ENCODE measurements around the gene CCDC187. TPM values are rescaled to one million over a fixed set of nuclear protein-coding genes. Genes with fewer than 3 reads are reported as not detected.

CCDC187 gene
- total and polyA plus RNA-seq, 2 donors = 0.23 to 0.24 TPM

DNA sequence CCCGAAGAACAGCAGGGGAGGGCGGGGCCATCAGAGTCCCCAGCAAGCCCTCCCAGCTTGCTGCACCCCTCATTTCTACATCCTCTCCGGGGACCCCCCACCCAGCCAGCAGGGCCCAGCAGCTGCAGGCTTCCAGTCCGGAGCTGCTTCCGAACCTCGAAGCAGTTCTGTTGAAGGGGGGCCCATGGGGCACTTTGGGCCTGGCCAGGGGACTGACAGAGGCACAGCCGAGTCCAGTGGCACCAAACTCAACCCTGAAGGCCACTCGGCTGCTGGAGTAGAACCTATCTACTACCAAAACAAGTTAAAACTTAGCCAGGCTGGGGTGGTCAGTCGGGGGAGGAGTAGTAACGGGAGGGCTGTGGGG is 8.1 kb upstream of the CCDC187 start:
- Histone ChIP-seq H3K4me1 (ENCODE audit: control insufficient read depth in 2 of 2, insufficient read depth in 2 of 2, low read length in 2 of 2) (peaks cover 7 to 37% of the 10 kb centered on the region in 2 donors), H3K9me3 (ENCODE audit: control insufficient read depth in 2 of 2, insufficient read depth in 1 of 2, low read length in 1 of 2) (peaks cover 0 to 35% of the 10 kb centered on the region in 2 donors), H3K4me3 (ENCODE audit: low read length in 2 of 2) (no peak overlapping the region), H3K36me3 (ENCODE audit: control insufficient read depth in 2 of 2, insufficient read depth in 2 of 2, low read length in 1 of 2) (no peaks in the 10 kb centered on the region), H3K27me3 (ENCODE audit: control insufficient read depth in 2 of 2, insufficient read depth in 1 of 2, low read length in 1 of 2) (peaks cover 0 to under 1% of the 10 kb centered on the region in 2 donors), H3K27ac (ENCODE audit: low read depth in 1 of 2, low read length in 1 of 2) (no peak overlapping the region)
- 80% methylated on average over 10 of the region's 10 CpGs for WGBS
- no peak for DNase-seq (ENCODE audit: low read depth in 6 of 9, low spot score in 9 of 9)

DNA sequence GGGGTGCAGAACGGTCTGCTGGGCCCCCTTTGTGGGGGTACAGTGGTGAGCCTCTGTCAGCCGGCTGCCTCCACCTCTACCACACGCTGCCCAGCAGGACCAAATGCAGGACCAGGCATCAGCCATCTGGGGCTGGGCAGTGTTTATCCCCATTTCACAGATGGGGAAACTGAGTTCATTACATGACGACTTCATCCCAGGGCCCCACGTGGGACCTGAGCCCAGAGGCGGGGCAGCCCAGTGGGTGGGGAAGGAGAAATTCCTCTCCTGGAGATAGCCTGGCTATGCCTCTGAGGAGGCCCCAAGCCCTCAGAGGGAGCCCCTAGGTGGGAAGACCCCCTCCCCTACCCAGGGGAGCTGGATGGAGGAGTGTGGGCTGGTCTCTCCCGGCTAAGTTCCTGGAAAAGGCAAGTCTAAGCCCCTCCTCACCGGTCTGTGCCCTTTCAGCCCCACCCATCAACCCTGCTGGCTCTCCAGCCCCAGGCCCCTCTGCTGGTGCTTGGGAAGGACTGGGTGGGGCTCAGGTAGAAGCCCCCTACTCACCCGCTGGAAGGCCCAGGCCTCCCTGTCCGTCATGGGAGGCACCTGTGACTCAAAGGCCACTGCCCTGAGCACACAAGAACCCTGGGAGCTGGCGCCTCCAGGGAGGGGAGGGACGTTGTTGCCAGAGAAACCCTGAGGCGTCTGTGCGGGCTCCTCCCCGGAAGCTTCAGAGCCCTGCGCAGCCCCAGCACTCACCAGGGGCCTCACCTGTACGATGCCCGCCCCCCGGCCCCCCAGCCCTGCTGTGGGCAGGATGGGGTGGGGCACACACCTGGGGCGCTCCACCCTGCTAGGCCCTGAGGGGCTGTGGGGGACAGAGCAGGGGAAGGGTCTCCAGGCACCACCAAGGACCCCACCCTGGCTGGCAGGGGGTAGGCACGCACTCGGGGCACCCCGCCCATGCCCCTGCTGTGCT is 7.4 kb upstream of the CCDC187 start:
- H3K9me3 ChIP-seq (ENCODE audit: control insufficient read depth in 2 of 2, insufficient read depth in 1 of 2, low read length in 1 of 2) = peaks cover 0 to 29% of the 10 kb centered on the region in 2 donors
- no peak overlapping the region for H3K27ac ChIP-seq (ENCODE audit: low read depth in 1 of 2, low read length in 1 of 2)
- H3K36me3 ChIP-seq (ENCODE audit: control insufficient read depth in 2 of 2, insufficient read depth in 2 of 2, low read length in 1 of 2) = no peaks in the 10 kb centered on the region
- no peak overlapping the region for H3K4me3 ChIP-seq (ENCODE audit: low read length in 2 of 2)
- 63% methylated on average over 23 of the region's 23 CpGs for WGBS
- DNase-seq (ENCODE audit: low read depth in 6 of 9, low spot score in 9 of 9) = peak in 3 of 9 donors; percentile 43 to 67 (median 54)
- peaks cover 0 to 8% of the 10 kb centered on the region in 2 donors for H3K27me3 ChIP-seq (ENCODE audit: control insufficient read depth in 2 of 2, insufficient read depth in 1 of 2, low read length in 1 of 2)
- peaks cover 7 to 37% of the 10 kb centered on the region in 2 donors for H3K4me1 ChIP-seq (ENCODE audit: control insufficient read depth in 2 of 2, insufficient read depth in 2 of 2, low read length in 2 of 2)

DNA sequence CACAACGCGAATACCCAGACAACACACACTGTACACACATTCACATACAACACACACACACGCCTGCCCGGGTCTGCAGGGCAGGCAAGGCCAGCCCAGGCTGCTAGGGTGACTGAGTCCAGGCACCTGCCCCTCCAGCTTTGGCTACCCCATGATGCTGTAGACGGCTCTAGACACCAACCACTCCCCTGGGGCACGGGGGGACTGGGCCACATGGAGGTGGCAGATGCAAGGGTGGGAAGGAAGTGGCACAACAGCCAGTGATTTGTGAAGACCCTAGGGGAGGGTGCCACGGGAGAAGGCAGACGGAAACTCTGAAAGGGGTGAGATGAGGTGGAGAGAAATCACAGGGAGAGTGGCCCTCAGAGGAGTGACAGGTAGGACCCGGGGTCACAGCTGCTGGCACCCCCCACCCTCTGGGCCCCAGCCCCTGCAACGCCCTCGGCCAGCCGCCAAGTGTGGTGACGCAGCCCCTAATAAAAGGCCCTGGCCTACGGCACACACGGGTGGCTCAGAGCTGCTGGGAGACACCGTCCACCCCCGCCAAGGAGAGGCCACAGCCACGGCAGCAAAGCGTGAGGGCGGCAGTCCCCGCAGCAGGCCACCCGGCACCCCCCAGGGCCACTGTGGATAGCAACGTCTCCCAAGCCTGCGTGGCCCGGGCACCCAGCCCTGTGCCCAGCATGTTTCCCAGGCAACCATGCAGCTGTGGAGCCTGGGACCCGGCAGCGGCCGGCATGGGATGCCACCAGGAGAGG is 6.6 kb upstream of the CCDC187 start:
- Histone ChIP-seq H3K4me3 (ENCODE audit: low read length in 2 of 2) (no peak overlapping the region), H3K9me3 (ENCODE audit: control insufficient read depth in 2 of 2, insufficient read depth in 1 of 2, low read length in 1 of 2) (peaks cover 0 to 21% of the 10 kb centered on the region in 2 donors), H3K36me3 (ENCODE audit: control insufficient read depth in 2 of 2, insufficient read depth in 2 of 2, low read length in 1 of 2) (no peaks in the 10 kb centered on the region), H3K4me1 (ENCODE audit: control insufficient read depth in 2 of 2, insufficient read depth in 2 of 2, low read length in 2 of 2) (peaks cover 7 to 41% of the 10 kb centered on the region in 2 donors), H3K27me3 (ENCODE audit: control insufficient read depth in 2 of 2, insufficient read depth in 1 of 2, low read length in 1 of 2) (peaks cover 0 to 14% of the 10 kb centered on the region in 2 donors), H3K27ac (ENCODE audit: low read depth in 1 of 2, low read length in 1 of 2) (no peak overlapping the region)
- DNase-seq (ENCODE audit: low read depth in 6 of 9, low spot score in 9 of 9) = no peak
- WGBS = 50% methylated on average over 28 of the region's 28 CpGs

DNA sequence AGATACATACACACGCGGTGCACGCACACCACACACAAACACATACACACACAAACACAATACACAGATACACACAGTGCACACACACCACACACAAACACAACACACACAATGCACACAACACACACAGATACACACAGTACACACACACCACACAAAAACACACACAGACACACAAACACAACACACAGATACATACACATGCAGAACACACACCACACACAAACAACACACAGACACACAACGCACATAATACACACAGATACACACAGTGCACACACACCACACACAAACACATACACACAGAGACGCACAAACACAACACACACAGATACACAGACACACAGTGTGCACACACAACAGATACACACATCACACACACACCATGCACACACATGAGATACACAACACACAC is 5.9 kb upstream of the CCDC187 start:
- H3K4me3 ChIP-seq (ENCODE audit: low read length in 2 of 2) = no peak overlapping the region
- H3K27me3 ChIP-seq (ENCODE audit: control insufficient read depth in 2 of 2, insufficient read depth in 1 of 2, low read length in 1 of 2) = peaks cover 0 to 14% of the 10 kb centered on the region in 2 donors
- H3K9me3 ChIP-seq (ENCODE audit: control insufficient read depth in 2 of 2, insufficient read depth in 1 of 2, low read length in 1 of 2) = peaks cover 0 to 14% of the 10 kb centered on the region in 2 donors
- no peak for DNase-seq (ENCODE audit: low read depth in 6 of 9, low spot score in 9 of 9)
- H3K27ac ChIP-seq (ENCODE audit: low read depth in 1 of 2, low read length in 1 of 2) = no peak overlapping the region
- peaks cover 7 to 41% of the 10 kb centered on the region in 2 donors for H3K4me1 ChIP-seq (ENCODE audit: control insufficient read depth in 2 of 2, insufficient read depth in 2 of 2, low read length in 2 of 2)
- WGBS = 96% methylated on average over 5 of the region's 5 CpGs
- H3K36me3 ChIP-seq (ENCODE audit: control insufficient read depth in 2 of 2, insufficient read depth in 2 of 2, low read length in 1 of 2) = no peaks in the 10 kb centered on the region

DNA sequence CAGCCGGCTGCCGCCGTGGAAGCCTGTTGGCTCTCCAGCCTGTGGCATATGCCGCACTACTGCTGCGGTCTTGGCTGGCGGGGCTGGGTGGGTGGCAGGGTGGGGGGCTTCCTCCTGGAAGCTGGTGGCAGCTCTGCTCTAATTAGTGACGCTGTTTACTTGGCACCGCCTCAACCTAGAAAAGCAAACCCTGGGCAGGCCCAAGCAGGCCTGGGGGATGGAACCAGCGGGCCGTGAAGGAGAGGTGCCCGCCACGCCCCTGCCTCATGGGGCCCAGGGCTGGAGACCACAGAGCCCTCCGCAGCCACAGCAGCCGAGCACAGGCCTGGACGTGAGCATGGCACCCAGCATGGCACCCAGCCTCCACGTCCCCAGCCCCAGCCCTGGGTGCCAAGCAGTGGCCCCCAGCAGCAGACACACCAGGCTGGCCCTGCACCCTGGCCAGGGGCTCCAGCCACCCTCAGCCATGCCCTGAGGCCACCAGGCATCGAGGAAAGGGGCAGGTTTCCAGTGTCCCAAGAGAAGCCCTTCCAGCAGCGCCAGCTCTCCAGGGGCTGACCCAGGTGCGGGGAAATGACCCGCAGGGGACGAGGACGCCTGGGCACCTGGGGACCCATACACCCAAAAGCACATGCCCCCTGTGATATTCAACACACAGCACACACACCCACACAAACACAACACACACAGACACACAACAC is 5.4 kb upstream of the CCDC187 start:
- peaks cover 7 to 41% of the 10 kb centered on the region in 2 donors for H3K4me1 ChIP-seq (ENCODE audit: control insufficient read depth in 2 of 2, insufficient read depth in 2 of 2, low read length in 2 of 2)
- no peak for DNase-seq (ENCODE audit: low read depth in 6 of 9, low spot score in 9 of 9)
- no peaks in the 10 kb centered on the region for H3K36me3 ChIP-seq (ENCODE audit: control insufficient read depth in 2 of 2, insufficient read depth in 2 of 2, low read length in 1 of 2)
- H3K27ac ChIP-seq (ENCODE audit: low read depth in 1 of 2, low read length in 1 of 2) = no peak overlapping the region
- H3K4me3 ChIP-seq (ENCODE audit: low read length in 2 of 2) = no peak overlapping the region
- H3K27me3 ChIP-seq (ENCODE audit: control insufficient read depth in 2 of 2, insufficient read depth in 1 of 2, low read length in 1 of 2) = peaks cover 0 to 14% of the 10 kb centered on the region in 2 donors
- peaks cover 0 to 10% of the 10 kb centered on the region in 2 donors for H3K9me3 ChIP-seq (ENCODE audit: control insufficient read depth in 2 of 2, insufficient read depth in 1 of 2, low read length in 1 of 2)
- 30% methylated on average over 22 of the region's 22 CpGs for WGBS

DNA sequence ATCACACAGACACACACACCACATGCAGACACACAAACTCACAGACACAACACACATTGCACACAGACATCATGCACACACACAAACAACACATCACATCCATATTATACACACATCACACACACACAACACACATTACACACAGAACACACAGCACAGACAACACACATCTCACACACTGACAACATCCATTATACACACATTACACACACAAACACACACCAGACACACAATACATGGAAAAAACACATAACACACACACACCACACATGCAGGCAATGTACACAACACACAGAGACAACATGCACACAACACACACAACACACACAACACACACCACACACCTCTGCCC is 4.8 kb upstream of the CCDC187 start:
- peaks cover 0 to 14% of the 10 kb centered on the region in 2 donors for H3K27me3 ChIP-seq (ENCODE audit: control insufficient read depth in 2 of 2, insufficient read depth in 1 of 2, low read length in 1 of 2)

DNA sequence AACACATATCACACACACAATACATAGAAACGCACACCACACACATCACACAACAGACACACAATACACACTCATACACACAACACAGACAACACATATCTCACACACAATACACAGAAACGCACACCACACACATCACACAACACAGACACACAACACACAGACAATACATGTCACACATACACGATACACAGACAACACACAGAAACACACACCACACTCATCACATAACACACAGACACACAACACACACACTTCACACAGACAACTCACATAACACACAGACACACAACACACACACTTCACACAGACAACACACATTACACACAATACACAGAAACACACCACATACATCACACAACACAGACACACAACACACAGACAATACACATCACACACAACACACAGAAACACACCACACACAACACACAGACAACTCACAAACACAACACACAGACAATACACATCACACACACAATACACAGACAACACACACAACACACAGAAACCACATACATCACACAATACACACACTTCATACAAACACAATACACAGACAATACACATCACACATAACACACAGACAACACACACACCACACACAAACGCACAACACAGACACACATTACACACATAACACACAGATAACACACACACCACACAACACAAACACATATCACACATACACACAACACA is 4.3 kb upstream of the CCDC187 start:
- H3K4me3 ChIP-seq (ENCODE audit: low read length in 2 of 2) = no peak overlapping the region
- H3K36me3 ChIP-seq (ENCODE audit: control insufficient read depth in 2 of 2, insufficient read depth in 2 of 2, low read length in 1 of 2) = no peaks in the 10 kb centered on the region
- peaks cover 7 to 41% of the 10 kb centered on the region in 2 donors for H3K4me1 ChIP-seq (ENCODE audit: control insufficient read depth in 2 of 2, insufficient read depth in 2 of 2, low read length in 2 of 2)
- DNase-seq (ENCODE audit: low read depth in 6 of 9, low spot score in 9 of 9) = no peak
- WGBS = 97% methylated on average over 4 of the region's 4 CpGs
- H3K9me3 ChIP-seq (ENCODE audit: control insufficient read depth in 2 of 2, insufficient read depth in 1 of 2, low read length in 1 of 2) = peaks cover 0 to 6% of the 10 kb centered on the region in 2 donors
- no peak overlapping the region for H3K27ac ChIP-seq (ENCODE audit: low read depth in 1 of 2, low read length in 1 of 2)
- H3K27me3 ChIP-seq (ENCODE audit: control insufficient read depth in 2 of 2, insufficient read depth in 1 of 2, low read length in 1 of 2) = peaks cover 0 to 14% of the 10 kb centered on the region in 2 donors

More for the DNA sequence above, 4.8 kb upstream of the CCDC187 start:
- Histone ChIP-seq H3K4me3 (ENCODE audit: low read length in 2 of 2) (no peak overlapping the region), H3K27ac (ENCODE audit: low read depth in 1 of 2, low read length in 1 of 2) (no peak overlapping the region), H3K36me3 (ENCODE audit: control insufficient read depth in 2 of 2, insufficient read depth in 2 of 2, low read length in 1 of 2) (no peaks in the 10 kb centered on the region), H3K4me1 (ENCODE audit: control insufficient read depth in 2 of 2, insufficient read depth in 2 of 2, low read length in 2 of 2) (peaks cover 7 to 41% of the 10 kb centered on the region in 2 donors), H3K9me3 (ENCODE audit: control insufficient read depth in 2 of 2, insufficient read depth in 1 of 2, low read length in 1 of 2) (peaks cover 0 to 6% of the 10 kb centered on the region in 2 donors)
- no peak for DNase-seq (ENCODE audit: low read depth in 6 of 9, low spot score in 9 of 9)

DNA sequence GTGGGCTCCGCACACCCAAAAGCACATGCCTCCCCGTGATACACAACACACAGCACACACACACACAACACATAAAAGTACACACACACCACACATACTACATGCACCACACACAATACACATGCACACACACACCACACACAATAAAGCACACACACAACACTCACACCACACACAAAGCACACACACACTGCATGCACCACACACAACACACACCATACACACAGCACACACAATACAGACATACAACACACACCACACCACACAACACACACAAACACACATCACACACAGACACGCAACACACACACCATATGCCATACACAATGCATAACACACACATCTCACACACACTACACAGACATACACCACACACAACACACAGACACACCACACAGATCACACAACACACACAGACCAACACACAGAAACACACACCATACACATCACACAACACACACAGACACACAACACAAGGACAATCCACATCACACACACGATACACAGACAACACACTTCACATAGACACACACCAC is 3.4 kb upstream of the CCDC187 start:
- H3K27me3 ChIP-seq (ENCODE audit: control insufficient read depth in 2 of 2, insufficient read depth in 1 of 2, low read length in 1 of 2) = peaks cover 0 to 14% of the 10 kb centered on the region in 2 donors
- H3K4me3 ChIP-seq (ENCODE audit: low read length in 2 of 2) = no peak overlapping the region
- 80% methylated on average over 4 of the region's 4 CpGs for WGBS

More for the DNA sequence above, 3.4 kb upstream of the CCDC187 start:
- Histone ChIP-seq H3K4me1 (ENCODE audit: control insufficient read depth in 2 of 2, insufficient read depth in 2 of 2, low read length in 2 of 2) (peaks cover 7 to 41% of the 10 kb centered on the region in 2 donors), H3K9me3 (ENCODE audit: control insufficient read depth in 2 of 2, insufficient read depth in 1 of 2, low read length in 1 of 2) (peaks cover 0 to 6% of the 10 kb centered on the region in 2 donors), H3K36me3 (ENCODE audit: control insufficient read depth in 2 of 2, insufficient read depth in 2 of 2, low read length in 1 of 2) (no peaks in the 10 kb centered on the region), H3K27ac (ENCODE audit: low read depth in 1 of 2, low read length in 1 of 2) (no peak overlapping the region)
- DNase-seq (ENCODE audit: low read depth in 6 of 9, low spot score in 9 of 9) = no peak

Measured in thymus (tissue), 11 donors.